Prostate gland (tissue), 2 donors: ENCODE measurements around the gene CLK3.
A peak's percentile ranks its signal among the peaks of the same experiment; 100 is the strongest.

Experiments used
- CTCF ChIP-seq, 4 experiments: fragments of 200-600 bp in 2 of 4; fragments of 450-650 bp in 2 of 4; sonication (generic) in 2 of 4; IDR thresholded peaks; 1 replicate in 3 of 4; 2 replicates in 1 of 4; pipeline ENCODE4 v1.5.1; 2016 to 2019; ENCODE audit warnings: antibody characterized with exemption in 4 of 4, mild to moderate bottlenecking in 2 of 4, moderate library complexity in 2 of 4
- POLR2AphosphoS5 ChIP-seq: sonication (generic); formaldehyde crosslinking; IDR thresholded peaks from one replicate; pipeline ENCODE4 v1.6.1; 2017; ENCODE audit warnings: antibody characterized with exemption

DNA sequence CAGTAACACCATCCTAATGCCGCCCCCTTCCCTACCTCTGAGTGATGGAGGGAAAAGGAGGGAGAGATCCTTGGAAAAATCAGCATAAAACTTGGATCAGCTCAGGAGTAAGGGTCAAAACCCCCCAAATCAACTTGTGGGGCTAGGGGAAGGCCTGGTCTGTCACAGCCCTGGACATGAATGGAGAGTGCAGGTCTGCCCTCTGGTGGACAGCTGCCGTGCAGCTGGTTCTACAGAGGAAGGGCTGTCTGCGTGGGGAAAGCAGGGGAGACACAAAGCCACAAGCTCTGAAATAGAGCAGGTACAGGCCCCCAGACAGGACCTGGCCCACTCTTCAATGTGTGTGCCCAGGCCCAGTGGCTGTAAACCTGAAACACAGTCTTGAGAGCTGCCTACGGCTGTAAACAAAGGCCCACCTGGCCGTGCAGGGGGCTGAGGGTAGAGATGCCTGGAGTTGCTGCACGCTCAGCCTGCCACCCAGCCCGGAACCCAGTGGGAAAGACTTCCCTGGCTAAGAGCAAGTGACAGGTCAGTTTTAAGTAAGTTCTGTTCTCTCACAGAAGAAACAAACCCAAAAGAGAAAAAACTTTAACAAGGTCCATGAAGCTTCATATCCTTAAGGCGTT lies 16.4 kb downstream of the CLK3 start:
- TF ChIP-seq CTCF (IDR thresholded peaks at IDR 0.05), result peak; percentile 54 to 72 (median 60)
- no peak for TF ChIP-seq POLR2AphosphoS5
